Measurements from ENCODE around the gene TRAF3. TPM values are rescaled to one million over a fixed set of nuclear protein-coding genes. Genes with fewer than 3 reads are reported as not detected.

Gene TRAF3
- polyA plus RNA-seq, 1 of the 3 experiments (the other 2 are of a cell fraction) = 17.9 TPM

- ChIA-PET CTCF (no interaction called here), POLR2A (no interaction called here)
- no peak overlapping the region for H2AFZ ChIP-seq (ENCODE audit: low read depth)
- H3K4me3 ChIP-seq (ENCODE audit: low read depth in 2 of 2, low read length in 1 of 2) = no peak overlapping the region
- H3K9ac ChIP-seq = no peak overlapping the region
- no peaks in the 10 kb centered on the region for H3K9me3 ChIP-seq
- TF ChIP-seq JUND (IDR thresholded peaks at IDR 0.05) = no peak
- no peak for TF ChIP-seq RFX5 (IDR thresholded peaks at IDR 0.05; ENCODE audit: low read length)
- TF ChIP-seq RAD21 (IDR thresholded peaks at IDR 0.05; ENCODE audit: low read length) = no peak
- TF ChIP-seq EP300 (IDR thresholded peaks at IDR 0.05; ENCODE audit: borderline replicate concordance in 1 of 2, low read depth in 1 of 2, low read length in 1 of 2) = no peak
- no peak for TF ChIP-seq GABPA (IDR thresholded peaks at IDR 0.05; ENCODE audit: low read depth)
- no peak for TF ChIP-seq FOXM1 (IDR thresholded peaks at IDR 0.05; ENCODE audit: low read depth)
- TF ChIP-seq SIN3A (IDR thresholded peaks at IDR 0.05; ENCODE audit: borderline replicate concordance, low read depth, low read length) = no peak
- no peak for TF ChIP-seq TAF1 (IDR thresholded peaks at IDR 0.05; ENCODE audit: borderline replicate concordance, low read depth, low read length)
- TF ChIP-seq RXRA (IDR thresholded peaks at IDR 0.05; ENCODE audit: borderline replicate concordance, low read depth) = no peak
- TF ChIP-seq FOSL2 (IDR thresholded peaks at IDR 0.05; ENCODE audit: borderline replicate concordance, low read depth) = no peak
- no peak for TF ChIP-seq YY1 (IDR thresholded peaks at IDR 0.05; ENCODE audit: low read depth)
- TF ChIP-seq, protein P1, sequence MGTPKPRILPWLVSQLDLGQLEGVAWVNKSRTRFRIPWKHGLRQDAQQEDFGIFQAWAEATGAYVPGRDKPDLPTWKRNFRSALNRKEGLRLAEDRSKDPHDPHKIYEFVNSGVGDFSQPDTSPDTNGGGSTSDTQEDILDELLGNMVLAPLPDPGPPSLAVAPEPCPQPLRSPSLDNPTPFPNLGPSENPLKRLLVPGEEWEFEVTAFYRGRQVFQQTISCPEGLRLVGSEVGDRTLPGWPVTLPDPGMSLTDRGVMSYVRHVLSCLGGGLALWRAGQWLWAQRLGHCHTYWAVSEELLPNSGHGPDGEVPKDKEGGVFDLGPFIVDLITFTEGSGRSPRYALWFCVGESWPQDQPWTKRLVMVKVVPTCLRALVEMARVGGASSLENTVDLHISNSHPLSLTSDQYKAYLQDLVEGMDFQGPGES (IDR thresholded peaks at IDR 0.05; ENCODE audit: low read depth, low read length) = no peak
- TF ChIP-seq, protein P2, sequence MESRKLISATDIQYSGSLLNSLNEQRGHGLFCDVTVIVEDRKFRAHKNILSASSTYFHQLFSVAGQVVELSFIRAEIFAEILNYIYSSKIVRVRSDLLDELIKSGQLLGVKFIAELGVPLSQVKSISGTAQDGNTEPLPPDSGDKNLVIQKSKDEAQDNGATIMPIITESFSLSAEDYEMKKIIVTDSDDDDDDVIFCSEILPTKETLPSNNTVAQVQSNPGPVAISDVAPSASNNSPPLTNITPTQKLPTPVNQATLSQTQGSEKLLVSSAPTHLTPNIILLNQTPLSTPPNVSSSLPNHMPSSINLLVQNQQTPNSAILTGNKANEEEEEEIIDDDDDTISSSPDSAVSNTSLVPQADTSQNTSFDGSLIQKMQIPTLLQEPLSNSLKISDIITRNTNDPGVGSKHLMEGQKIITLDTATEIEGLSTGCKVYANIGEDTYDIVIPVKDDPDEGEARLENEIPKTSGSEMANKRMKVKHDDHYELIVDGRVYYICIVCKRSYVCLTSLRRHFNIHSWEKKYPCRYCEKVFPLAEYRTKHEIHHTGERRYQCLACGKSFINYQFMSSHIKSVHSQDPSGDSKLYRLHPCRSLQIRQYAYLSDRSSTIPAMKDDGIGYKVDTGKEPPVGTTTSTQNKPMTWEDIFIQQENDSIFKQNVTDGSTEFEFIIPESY (IDR thresholded peaks at IDR 0.05; ENCODE audit: borderline replicate concordance, low read depth) = no peak
- TF ChIP-seq SMC3 (IDR thresholded peaks at IDR 0.05; ENCODE audit: low read depth, low read length) = no peak
- TF ChIP-seq MEF2A (IDR thresholded peaks at IDR 0.05; ENCODE audit: borderline replicate concordance, low read depth) = no peak
- TF ChIP-seq, protein P3, sequence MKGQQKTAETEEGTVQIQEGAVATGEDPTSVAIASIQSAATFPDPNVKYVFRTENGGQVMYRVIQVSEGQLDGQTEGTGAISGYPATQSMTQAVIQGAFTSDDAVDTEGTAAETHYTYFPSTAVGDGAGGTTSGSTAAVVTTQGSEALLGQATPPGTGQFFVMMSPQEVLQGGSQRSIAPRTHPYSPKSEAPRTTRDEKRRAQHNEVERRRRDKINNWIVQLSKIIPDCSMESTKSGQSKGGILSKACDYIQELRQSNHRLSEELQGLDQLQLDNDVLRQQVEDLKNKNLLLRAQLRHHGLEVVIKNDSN (IDR thresholded peaks at IDR 0.05; ENCODE audit: borderline replicate concordance, low read depth) = no peak
- TF ChIP-seq FOXJ3 (CRISPR knock-in tag; IDR thresholded peaks at IDR 0.05) = no peak
- TF ChIP-seq NFIC (IDR thresholded peaks at IDR 0.05; ENCODE audit: borderline replicate concordance) = no peak
- no peaks in the 10 kb centered on the region for H3K9me2 ChIP-seq
- WGBS (ENCODE audit: low lambda C conversion rate) = 93% methylated on average over 4 of the region's 6 CpGs
- H3K4me2 ChIP-seq = no peak overlapping the region
- no peak for DNase-seq
- no peaks in the 10 kb centered on the region for H4K20me1 ChIP-seq (ENCODE audit: insufficient read depth)
- no peak overlapping the region for H3K27ac ChIP-seq (ENCODE audit: low read depth in 2 of 2, low read length in 1 of 2)
- no peaks in the 10 kb centered on the region for H3K27me3 ChIP-seq (ENCODE audit: insufficient read depth)
- no peaks in the 10 kb centered on the region for H3K79me2 ChIP-seq (ENCODE audit: insufficient read depth)
- peaks cover 0 to 11% of the 10 kb centered on the region in 2 experiments; a peak in 2 of 4 replicates for H3K4me1 ChIP-seq (ENCODE audit: control insufficient read depth in 1 of 2, insufficient read depth in 2 of 2, low read depth in 1 of 2, low read length in 1 of 2)
- H3K36me3 ChIP-seq (replicated peaks in 1 of 2; ENCODE audit: control insufficient read depth in 1 of 2, insufficient read depth in 2 of 2, low read length in 1 of 2) = peaks cover 18 to 28% of the 10 kb centered on the region in 2 experiments
- no peaks in the 10 kb centered on the region for H3F3A ChIP-seq (replicated peaks; ENCODE audit: insufficient read depth)
These were observed 101.8 kb downstream of the TRAF3 start for GRCh38 chr14:102878970-102879460.

Data from SK-N-SH (cell line).